Measurements from ENCODE around the gene VGLL4.

Gene VGLL4

DNA sequence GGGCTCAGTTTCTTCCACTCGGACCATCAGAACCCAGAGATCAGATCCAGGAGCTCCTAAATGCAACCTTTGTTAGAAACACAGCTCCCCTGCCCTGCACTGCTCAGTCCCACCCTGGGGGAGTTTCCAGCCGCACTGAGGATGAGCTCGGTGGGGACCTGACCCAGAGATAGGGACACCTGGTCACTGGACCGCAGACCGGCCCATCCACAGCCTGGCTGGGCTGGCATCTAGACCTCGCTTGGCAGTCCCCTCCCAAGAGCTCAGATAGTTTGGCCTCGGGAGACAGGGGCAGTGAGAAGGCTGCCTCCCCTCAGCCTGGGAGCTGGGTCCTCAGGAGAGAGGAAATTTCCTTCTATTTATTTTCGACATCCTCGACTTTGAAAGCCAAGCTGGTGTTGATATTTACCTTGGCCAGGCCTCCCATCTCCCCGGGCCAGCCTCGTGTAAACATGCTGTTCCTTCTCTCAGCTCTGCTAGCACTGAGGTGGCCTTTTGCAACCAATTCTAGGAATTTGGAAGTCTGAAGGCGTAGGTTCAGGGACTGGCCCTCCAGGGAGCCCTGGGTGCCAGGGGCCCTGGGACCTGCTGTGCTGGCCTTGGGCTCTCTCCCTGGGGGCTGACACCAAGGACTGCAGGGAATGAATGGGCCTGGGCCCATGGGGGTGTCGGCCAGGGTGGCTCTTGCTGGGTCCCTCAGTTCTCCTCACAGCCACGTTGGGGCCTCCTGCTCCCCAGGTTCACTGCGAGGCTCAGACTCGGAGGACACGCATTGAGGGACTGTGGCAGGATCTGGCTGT, 90.1 kb downstream of the VGLL4 start:
- H3K9ac ChIP-seq (ENCODE audit: insufficient read length, low read depth), result no peak overlapping the region
- TF ChIP-seq SUZ12 (IDR thresholded peaks at IDR 0.05; ENCODE audit: extremely low read depth, insufficient read depth, insufficient read length), result no peak
- no peak for TF ChIP-seq YY1 (IDR thresholded peaks at IDR 0.05; ENCODE audit: insufficient read depth, insufficient read length)
- TF ChIP-seq ZNF274 (IDR thresholded peaks at IDR 0.05; ENCODE audit: low read depth, low read length), result no peak
- H3K27me3 ChIP-seq (ENCODE audit: insufficient read depth, insufficient read length), result no peaks in the 10 kb centered on the region
- no peaks in the 10 kb centered on the region for H3K9me3 ChIP-seq (ENCODE audit: insufficient read depth, low read length)
- H3K4me3 ChIP-seq (ENCODE audit: insufficient read length, low read depth), result peak overlapping the region; percentile 2
- peaks cover 52% of the 10 kb centered on the region for H3K36me3 ChIP-seq (ENCODE audit: insufficient read depth, insufficient read length, low read length)
- peaks cover 22% of the 10 kb centered on the region for H3K4me1 ChIP-seq (ENCODE audit: insufficient read depth, insufficient read length)
- no peak for DNase-seq (ENCODE audit: low read depth, low spot score)

DNA sequence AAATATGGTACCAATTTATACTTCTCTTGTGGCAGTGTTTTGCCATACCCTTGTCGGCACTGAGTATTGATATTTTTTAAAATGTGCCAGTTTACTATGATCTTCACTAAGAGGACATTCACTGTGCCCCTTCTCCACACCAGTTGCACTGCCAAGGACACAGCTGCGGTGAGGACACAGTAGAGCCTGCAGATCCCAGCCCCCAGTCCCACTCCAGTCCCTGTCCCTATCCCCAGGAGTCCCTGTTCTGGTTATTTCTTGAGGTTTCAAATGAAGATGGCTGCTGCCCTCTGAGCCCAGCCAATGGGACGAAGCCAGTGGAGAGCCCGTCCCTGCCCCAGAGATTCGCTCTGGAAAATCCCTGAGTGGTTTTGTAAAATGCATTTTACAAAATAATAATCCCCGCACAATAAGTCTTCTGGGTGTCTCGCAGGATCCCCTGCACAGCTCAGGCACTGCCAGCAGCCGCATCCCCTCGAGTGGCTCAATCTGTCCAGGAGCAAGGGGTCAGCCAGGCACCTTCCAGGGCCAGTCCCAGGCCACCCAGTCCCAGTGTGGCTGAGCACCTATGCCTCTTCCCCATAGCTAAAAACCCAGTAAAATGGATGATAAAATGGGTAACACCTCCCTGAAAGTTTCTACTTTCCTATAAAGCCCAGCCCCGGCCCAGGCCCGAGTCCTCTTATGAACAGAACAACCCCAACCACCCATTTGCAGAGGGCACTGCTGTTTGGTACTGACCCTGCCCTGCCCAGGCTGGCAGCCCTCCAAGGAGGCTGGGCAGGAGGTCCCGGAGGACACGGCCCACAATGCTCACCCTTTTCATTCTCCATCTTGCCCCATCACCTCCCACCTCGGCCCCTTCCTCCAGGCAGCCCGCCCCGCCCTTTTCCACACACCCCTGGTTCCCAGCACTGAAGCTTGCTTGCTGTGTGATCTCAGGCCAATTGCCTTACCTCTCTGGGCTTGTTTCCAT, 91.1 kb downstream of the VGLL4 start:
- Histone ChIP-seq H3K9me3 (ENCODE audit: insufficient read depth, low read length) (no peaks in the 10 kb centered on the region), H3K4me1 (ENCODE audit: insufficient read depth, insufficient read length) (peaks cover 18% of the 10 kb centered on the region), H3K27me3 (ENCODE audit: insufficient read depth, insufficient read length) (no peaks in the 10 kb centered on the region), H3K9ac (ENCODE audit: insufficient read length, low read depth) (no peak overlapping the region), H3K4me3 (ENCODE audit: insufficient read length, low read depth) (no peak overlapping the region), H3K36me3 (ENCODE audit: insufficient read depth, insufficient read length, low read length) (peaks cover 41% of the 10 kb centered on the region)
- DNase-seq (ENCODE audit: low read depth, low spot score), result no peak
- TF ChIP-seq SUZ12 (IDR thresholded peaks at IDR 0.05; ENCODE audit: extremely low read depth, insufficient read depth, insufficient read length) (no peak), ZNF274 (IDR thresholded peaks at IDR 0.05; ENCODE audit: low read depth, low read length) (no peak), YY1 (IDR thresholded peaks at IDR 0.05; ENCODE audit: insufficient read depth, insufficient read length) (no peak)

DNA sequence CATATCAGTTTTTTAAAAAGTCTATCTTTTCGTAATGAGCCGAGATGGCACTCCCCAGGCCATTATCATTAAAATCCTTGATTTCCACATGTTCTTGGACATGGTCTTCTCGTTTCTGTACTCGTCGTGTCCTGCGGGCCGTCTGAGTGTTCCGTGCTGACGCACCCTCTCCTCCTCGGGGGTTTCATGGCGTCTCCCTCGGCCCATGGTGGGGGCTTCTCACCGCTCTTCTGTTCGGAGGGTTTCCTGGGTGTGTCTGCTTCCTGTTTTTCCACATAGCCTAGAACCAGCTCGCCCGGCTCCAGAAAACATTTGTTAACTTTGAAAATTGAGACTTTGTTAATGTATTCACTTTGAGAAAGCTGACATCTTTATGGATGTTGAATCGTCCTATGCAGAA, 92.7 kb downstream of the VGLL4 start:
- H3K4me3 ChIP-seq (ENCODE audit: insufficient read length, low read depth), result no peak overlapping the region
- DNase-seq (ENCODE audit: low read depth, low spot score), result no peak
- H3K27me3 ChIP-seq (ENCODE audit: insufficient read depth, insufficient read length), result no peaks in the 10 kb centered on the region
- H3K9ac ChIP-seq (ENCODE audit: insufficient read length, low read depth), result no peak overlapping the region
- peaks cover 28% of the 10 kb centered on the region for H3K36me3 ChIP-seq (ENCODE audit: insufficient read depth, insufficient read length, low read length)
- no peaks in the 10 kb centered on the region for H3K9me3 ChIP-seq (ENCODE audit: insufficient read depth, low read length)
- TF ChIP-seq SUZ12 (IDR thresholded peaks at IDR 0.05; ENCODE audit: extremely low read depth, insufficient read depth, insufficient read length) (no peak), ZNF274 (IDR thresholded peaks at IDR 0.05; ENCODE audit: low read depth, low read length) (no peak), YY1 (IDR thresholded peaks at IDR 0.05; ENCODE audit: insufficient read depth, insufficient read length) (no peak)
- H3K4me1 ChIP-seq (ENCODE audit: insufficient read depth, insufficient read length), result peaks cover 13% of the 10 kb centered on the region

DNA sequence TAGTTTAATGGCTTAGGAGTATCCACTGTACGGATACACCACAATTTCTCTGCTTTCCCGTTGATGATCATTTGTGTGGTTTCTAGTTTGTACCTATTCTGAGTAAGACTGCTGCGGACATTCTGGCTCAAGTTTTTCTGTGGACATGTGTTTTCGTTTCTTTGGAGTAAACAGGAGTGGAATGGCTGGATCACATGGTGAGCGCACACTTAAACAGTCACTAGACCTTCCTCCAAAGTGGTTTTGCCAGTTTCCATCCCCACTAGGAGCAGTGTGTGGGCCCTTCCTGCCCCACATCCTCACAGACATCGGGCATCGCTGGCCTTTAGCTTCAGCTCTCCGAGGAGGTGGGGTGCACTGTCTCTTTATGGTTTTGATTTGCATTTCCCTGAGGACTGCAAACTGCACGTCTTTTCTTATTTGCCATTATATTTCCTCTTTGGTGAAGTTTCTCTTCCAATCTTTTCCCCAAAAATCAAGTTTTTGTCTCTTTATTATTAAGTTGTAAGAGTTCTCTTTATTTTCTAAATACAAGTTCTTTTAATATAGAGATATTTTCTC, 94.1 kb downstream of the VGLL4 start:
- Histone ChIP-seq H3K9me3 (ENCODE audit: insufficient read depth, low read length) (no peaks in the 10 kb centered on the region), H3K9ac (ENCODE audit: insufficient read length, low read depth) (no peak overlapping the region), H3K4me1 (ENCODE audit: insufficient read depth, insufficient read length) (peaks cover 20% of the 10 kb centered on the region), H3K27me3 (ENCODE audit: insufficient read depth, insufficient read length) (no peaks in the 10 kb centered on the region), H3K4me3 (ENCODE audit: insufficient read length, low read depth) (no peak overlapping the region), H3K36me3 (ENCODE audit: insufficient read depth, insufficient read length, low read length) (peaks cover 15% of the 10 kb centered on the region)
- TF ChIP-seq ZNF274 (IDR thresholded peaks at IDR 0.05; ENCODE audit: low read depth, low read length) (no peak), SUZ12 (IDR thresholded peaks at IDR 0.05; ENCODE audit: extremely low read depth, insufficient read depth, insufficient read length) (no peak), YY1 (IDR thresholded peaks at IDR 0.05; ENCODE audit: insufficient read depth, insufficient read length) (no peak)
- DNase-seq (ENCODE audit: low read depth, low spot score), result no peak

DNA sequence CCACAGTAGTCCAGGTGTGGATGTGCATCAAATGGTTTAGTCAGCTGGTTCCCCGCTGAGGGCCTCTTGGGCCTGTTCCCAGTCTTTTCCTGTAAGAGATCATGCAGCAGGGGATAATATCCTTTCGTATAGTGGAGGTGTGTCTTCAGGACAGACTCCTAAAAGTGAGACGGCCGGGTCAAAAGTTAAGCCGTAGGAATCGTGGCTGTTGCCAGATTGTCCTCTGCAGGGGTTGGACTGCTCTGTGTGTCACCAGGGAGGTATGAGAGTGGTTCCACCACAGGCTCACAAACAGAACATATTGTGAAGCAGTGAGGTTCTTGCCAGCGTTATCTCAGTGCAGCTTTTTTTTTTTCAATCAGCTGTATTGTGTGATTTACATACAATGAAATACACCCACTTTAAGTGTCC, 95.0 kb downstream of the VGLL4 start:
- Histone ChIP-seq H3K4me3 (ENCODE audit: insufficient read length, low read depth) (no peak overlapping the region), H3K9ac (ENCODE audit: insufficient read length, low read depth) (no peak overlapping the region), H3K36me3 (ENCODE audit: insufficient read depth, insufficient read length, low read length) (peaks cover 5% of the 10 kb centered on the region), H3K27me3 (ENCODE audit: insufficient read depth, insufficient read length) (no peaks in the 10 kb centered on the region), H3K4me1 (ENCODE audit: insufficient read depth, insufficient read length) (peaks cover 13% of the 10 kb centered on the region), H3K9me3 (ENCODE audit: insufficient read depth, low read length) (no peaks in the 10 kb centered on the region)
- no peak for TF ChIP-seq YY1 (IDR thresholded peaks at IDR 0.05; ENCODE audit: insufficient read depth, insufficient read length)
- TF ChIP-seq SUZ12 (IDR thresholded peaks at IDR 0.05; ENCODE audit: extremely low read depth, insufficient read depth, insufficient read length), result no peak
- TF ChIP-seq ZNF274 (IDR thresholded peaks at IDR 0.05; ENCODE audit: low read depth, low read length), result no peak
- DNase-seq (ENCODE audit: low read depth, low spot score), result no peak

DNA sequence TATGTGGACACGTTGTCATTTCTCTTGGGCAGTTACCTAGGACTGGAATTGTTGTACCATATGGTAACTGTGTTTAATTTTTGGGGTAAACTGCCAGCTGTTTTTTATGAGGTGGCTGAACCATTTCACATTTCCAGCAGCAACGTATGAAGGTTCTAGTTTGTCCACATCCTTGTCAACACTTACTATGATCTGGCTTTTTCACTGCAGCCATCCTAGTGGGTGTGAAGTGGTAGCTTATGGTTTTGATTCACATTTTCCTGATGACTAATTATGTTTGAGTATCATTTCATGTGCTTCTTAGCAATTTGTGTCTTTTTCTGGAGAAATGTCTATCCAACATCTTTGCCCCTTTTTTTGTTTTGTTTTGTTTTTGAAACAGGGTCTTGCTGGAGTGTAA, 96.2 kb downstream of the VGLL4 start:
- Histone ChIP-seq H3K4me1 (ENCODE audit: insufficient read depth, insufficient read length) (peaks cover 10% of the 10 kb centered on the region), H3K36me3 (ENCODE audit: insufficient read depth, insufficient read length, low read length) (peaks cover under 1% of the 10 kb centered on the region), H3K9ac (ENCODE audit: insufficient read length, low read depth) (no peak overlapping the region), H3K9me3 (ENCODE audit: insufficient read depth, low read length) (no peaks in the 10 kb centered on the region), H3K4me3 (ENCODE audit: insufficient read length, low read depth) (no peak overlapping the region), H3K27me3 (ENCODE audit: insufficient read depth, insufficient read length) (no peaks in the 10 kb centered on the region)
- no peak for DNase-seq (ENCODE audit: low read depth, low spot score)
- TF ChIP-seq ZNF274 (IDR thresholded peaks at IDR 0.05; ENCODE audit: low read depth, low read length) (no peak), YY1 (IDR thresholded peaks at IDR 0.05; ENCODE audit: insufficient read depth, insufficient read length) (no peak), SUZ12 (IDR thresholded peaks at IDR 0.05; ENCODE audit: extremely low read depth, insufficient read depth, insufficient read length) (no peak)
